DMS153 treated with DMSO at 0.1 percent for 48 hours (cell line): ENCODE results near the gene TECPR1.

Experiments used
- DNase-seq: peaks from one replicate; lab custom pipeline; 2025; ENCODE audit not compliant: unreplicated experiment; lab: John Stamatoyannopoulos, UW

The TECPR1 gene

GRCh38 chr7:98248156-98248555 lies 3.9 kb downstream of the TECPR1 start:
- no peak for DNase-seq

GRCh38 chr7:98244871-98245270 lies 7.2 kb downstream of the TECPR1 start:
- DNase-seq = no peak

GRCh38 chr7:98242934-98243333 lies 9.1 kb downstream of the TECPR1 start:
- no peak for DNase-seq

- DNase-seq = no peak
Observed at GRCh38 chr7:98242342-98242741, 9.7 kb downstream of the TECPR1 start.

GRCh38 chr7:98241674-98242241 lies 10.3 kb downstream of the TECPR1 start:
- no peak for DNase-seq

- no peak for DNase-seq
Observed at GRCh38 chr7:98240961-98241673, 10.9 kb downstream of the TECPR1 start.

GRCh38 chr7:98238976-98239375 lies 13.1 kb downstream of the TECPR1 start:
- no peak for DNase-seq

GRCh38 chr7:98238076-98238475 lies 14.0 kb downstream of the TECPR1 start:
- DNase-seq = no peak

- no peak for DNase-seq
Observed at GRCh38 chr7:98236355-98237185, 15.5 kb downstream of the TECPR1 start.

- DNase-seq = no peak
Observed at GRCh38 chr7:98235901-98236300, 16.1 kb downstream of the TECPR1 start.

- no peak for DNase-seq
Observed at GRCh38 chr7:98234429-98235147, 17.4 kb downstream of the TECPR1 start.

GRCh38 chr7:98233219-98234070 lies 18.6 kb downstream of the TECPR1 start:
- DNase-seq = no peak

GRCh38 chr7:98232799-98233198 lies 19.2 kb downstream of the TECPR1 start:
- DNase-seq = no peak

GRCh38 chr7:98232263-98232585 lies 19.8 kb downstream of the TECPR1 start:
- DNase-seq = no peak

- DNase-seq = no peak
Observed at GRCh38 chr7:98231493-98232262, 20.4 kb downstream of the TECPR1 start.

- DNase-seq = no peak
Observed at GRCh38 chr7:98230746-98231471, 21.1 kb downstream of the TECPR1 start.

- DNase-seq = no peak
Observed at GRCh38 chr7:98229991-98230745, 21.9 kb downstream of the TECPR1 start.

- no peak for DNase-seq
Observed at GRCh38 chr7:98229441-98229840, 22.6 kb downstream of the TECPR1 start.

GRCh38 chr7:98228801-98229200 lies 23.2 kb downstream of the TECPR1 start:
- DNase-seq = no peak
